Measurements from ENCODE around the gene D2HGDH.
"Not testable (repeated sequence)": the region's sequence is repeated elsewhere in the genome, so short reads cannot be mapped to it uniquely, and the experiment has no call there.

D2HGDH gene

DNA sequence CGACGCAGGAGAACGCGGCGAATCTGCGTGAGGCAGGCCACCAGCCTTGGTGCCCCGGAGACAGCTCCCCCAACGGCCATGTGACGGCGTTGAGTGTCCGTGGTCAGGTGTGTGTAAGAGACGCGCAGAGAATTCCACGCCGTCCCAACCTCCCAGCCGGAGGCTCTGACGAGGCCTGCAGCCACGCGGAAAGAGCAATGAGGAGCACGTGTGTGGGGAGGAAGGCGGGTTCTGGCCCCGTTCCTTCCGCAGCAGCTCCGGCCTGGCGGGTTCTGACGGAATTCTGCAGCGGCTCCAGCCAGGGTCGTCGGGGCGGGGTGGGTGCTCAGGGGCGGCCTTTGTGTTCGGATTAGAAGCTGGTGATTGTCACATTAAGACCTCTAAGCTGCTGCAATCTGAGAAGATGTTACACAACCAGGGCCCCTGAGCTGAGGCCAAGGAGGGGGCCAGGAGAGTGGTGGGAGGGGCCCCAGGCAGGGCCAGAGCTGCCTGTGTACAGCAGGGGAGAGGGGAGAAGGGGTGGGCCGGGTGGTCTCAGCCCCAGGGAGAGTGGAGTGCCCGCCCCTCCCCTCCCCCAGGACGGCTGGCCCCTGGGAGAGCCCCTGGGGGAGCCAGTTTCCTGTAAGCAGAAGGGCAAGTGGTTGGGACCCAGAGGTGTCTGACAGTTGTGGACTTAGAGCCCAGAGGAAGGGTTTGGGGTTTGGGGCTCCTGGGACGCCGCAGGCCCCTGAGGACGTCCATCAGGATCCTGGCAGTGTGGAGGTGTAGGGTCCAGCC lies 37.0 kb downstream of the D2HGDH start:
- DNase-seq, result no peak

DNA sequence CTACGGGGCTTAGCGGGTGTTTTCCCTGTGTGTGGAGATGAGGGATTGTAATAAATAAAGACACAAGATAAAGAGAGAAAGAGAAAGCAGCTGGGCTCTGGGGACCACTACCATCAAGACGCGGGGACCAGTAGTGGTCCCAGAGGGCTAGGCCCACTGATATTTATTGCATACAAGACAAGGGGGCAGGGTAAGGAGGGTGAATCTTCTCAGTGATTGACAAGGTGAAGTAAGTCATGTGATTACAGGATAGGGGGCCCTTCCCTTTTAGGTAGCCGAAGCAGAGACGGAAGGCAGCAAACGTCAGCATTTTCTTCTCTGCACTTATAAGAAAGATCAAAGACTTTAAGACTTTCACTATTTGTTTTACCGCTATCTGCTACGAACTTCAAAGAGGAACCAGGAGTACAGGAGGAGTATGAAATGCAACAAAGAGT lies 37.7 kb downstream of the D2HGDH start:
- no peak for DNase-seq

DNA sequence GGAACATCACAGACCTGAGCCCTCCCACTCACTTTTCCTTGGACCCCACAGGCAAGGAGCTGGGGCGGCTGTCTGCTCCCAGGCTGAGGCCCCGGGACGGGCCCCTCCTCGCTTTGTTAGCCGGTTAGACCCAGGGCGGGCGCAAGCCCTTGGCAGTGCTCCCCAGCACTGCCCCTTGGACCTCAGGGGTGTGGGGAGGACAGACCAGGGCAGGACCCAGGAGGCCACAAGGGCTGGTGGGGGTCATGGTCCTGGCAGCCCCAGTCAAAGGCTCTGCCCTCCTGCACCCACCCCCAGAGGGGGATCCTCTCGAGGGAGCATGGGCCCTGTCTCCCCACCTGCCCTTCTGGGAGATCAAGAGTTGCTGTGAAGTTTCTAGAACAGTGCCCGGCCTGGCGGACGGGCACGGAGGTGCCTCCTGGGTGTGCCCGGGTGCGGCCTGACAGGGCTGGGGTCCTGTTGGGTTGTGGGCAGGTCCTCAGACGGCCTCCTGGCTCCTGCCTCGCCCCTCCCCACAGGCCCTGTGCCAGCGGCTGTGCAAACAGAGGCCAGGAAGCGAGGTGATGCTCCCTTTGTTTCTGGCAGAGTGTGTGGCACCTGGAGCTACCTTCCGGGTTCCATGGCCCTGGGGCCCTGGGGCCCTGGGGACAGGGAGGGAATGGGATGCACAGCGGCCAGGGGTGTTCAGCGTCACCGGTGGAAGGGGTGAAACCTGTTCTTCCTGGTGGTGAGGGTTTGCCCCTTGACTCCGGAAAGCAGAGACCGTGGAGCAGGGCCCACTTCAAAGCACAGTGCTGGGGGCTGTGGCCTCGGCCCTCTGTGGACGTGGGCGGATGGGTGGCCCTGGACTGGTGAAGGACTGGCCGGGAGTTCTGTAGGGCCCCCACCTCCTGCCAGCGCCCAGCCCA lies 39.3 kb downstream of the D2HGDH start:
- no peak for DNase-seq

DNA sequence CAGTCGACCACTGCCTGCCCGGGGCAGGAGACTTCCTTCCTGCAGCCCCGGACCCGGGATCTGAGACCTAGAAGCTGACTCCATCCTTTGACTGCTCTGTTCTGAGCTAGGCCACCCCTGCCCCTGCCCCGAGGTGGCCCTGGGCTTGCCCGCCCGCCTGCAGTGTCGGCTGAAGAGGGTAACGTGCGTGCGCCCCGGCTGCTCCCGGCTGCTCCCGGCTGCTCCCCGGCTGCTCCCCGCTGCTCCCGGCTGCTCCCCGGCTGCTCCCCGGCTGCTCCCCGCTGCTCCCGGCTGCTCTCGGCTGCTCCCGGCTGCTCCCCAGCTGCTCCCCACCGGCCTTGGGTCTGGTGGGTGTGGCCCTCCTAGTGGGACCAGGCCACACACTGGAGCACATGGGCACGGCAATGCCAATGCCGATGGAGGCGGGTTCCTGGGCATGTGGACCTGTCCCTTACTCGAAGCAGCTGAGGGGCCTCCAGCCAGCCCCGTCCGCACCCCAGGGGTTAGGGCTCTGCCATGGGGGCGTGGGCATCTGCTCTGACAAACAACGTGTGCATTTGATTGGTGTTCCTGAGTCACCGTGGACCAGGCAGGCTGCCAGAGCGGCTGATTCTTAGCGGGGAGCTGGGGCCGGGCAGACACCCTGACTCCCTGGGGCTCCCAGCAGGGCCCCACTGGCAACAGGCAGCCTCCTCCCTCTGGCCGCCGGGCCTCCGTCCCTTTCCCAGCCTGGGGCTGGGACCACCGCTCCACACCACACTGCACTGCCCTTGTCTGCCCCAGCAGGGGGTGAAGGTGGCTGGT lies 40.2 kb downstream of the D2HGDH start:
- DNase-seq, result no peak

DNA sequence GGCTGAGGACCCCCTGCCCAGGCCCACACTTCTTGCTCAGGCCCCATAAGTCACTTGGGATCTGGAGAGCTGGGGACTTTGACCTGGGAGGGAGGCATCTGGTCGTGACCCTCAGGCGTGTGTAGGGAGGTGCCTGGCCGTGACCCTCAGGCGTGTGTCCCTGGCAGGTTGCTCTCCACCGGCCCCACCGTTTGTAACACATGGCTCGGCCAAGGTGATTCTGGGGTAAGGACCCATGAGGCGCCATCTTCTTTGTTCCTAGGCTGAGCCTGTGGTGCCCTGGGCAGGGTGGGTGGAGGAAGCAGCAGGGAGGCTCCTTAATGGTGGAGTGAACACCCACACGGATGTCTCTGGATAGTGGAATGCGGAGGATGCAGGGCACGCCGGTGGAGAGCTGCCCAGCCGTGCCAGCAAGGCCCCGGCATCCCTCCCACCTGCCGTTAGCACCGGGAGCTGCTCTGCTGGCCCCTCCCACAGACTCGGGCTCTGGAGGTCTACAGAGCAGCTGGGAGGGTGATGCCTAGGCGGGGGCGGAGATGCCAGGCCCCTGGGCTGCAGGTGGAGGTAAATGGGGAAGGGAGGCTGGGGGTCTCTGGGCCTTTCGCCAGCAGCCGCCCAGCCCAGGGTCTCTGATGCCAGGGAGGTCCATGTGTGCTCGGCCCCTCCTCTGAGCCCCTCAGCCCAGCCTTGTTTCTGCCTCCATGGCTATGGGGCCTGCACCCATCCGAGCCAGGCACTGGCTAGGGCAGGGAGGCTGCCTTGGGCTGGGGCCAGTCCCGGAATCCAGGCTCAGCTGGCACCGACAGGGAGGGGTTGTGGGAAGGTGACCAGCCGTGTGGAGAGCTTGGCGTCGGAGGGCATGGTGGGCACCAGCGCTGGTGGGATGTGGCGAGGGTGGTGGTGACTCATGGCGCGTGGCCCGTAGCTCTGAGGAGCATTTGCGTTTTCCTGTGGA lies 41.1 kb downstream of the D2HGDH start:
- DNase-seq, result no peak

DNA sequence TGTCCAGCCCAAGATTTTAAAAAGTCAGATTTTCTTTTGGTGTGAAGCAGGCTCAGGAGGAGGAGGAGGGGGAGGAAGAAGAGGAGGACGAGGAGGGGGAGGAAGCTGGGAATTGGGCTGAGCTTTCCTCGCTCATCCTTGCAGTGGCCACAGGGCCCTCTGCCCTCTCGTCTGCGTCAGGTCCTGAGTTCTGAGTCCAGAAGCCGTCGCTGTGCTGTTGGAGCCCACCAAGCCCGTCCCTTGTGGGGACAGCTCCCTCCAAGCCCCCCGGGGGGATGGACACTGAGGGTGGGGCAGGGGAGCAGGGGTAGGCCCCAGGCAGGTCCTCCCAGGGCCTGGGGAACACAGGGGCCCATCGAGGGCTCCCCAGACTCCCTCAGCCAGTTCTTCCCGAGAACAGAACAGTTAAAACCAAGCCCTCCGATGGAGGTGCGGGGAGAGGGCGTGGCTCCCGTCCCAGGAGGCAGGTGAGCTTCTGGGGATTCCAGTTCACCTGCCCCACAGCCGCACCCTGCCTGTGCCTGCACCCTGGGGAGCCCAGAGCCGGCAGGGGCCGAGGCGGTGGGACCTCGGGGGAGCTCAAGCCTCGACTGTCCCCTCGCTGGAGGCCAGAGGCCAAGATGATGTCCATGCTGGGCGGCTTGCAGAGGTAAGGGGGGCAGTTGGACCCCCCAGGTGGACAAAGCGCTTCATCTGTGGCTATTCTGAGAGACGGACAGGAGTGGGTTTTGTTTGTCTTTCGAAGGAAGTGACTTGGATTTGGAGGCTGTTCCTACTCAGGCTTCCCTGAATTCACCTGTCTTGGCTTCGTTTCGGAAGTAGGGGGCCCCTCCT lies 42.1 kb downstream of the D2HGDH start, which contains the start of gene GAL3ST2:
Gene GAL3ST2 (plus strand): TSS at position 487 of the 834 bp plus-strand sequence. CDS start 134 bp downstream, at position 621.
- DNase-seq, result no peak

DNA sequence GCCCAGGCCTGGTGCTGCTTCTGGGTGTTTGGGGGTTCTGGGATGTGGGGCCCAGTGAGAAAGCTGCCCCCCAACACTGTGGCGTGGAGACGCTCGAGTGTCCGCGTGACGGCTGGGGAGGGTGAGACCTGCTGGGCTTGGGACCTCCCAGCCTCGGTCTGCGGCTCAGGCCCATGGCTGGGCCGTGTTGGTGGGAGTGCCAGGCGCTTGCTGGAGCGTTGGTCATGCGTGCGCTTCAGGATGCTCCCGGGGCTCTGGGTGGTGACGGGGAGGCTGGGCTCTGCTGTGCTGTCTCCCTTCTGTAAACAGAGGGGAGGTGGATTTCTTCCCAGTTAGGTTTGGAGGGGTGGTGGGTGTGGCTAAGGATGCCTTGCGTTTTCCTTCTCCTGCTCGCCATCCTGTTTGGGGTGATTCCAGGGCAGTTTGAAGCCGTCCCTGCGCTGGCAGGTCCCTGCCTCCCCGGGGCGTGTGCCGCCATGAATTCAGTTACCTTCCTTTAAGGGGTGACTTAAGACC lies 42.8 kb downstream of the D2HGDH start:
- no peak for DNase-seq

DNA sequence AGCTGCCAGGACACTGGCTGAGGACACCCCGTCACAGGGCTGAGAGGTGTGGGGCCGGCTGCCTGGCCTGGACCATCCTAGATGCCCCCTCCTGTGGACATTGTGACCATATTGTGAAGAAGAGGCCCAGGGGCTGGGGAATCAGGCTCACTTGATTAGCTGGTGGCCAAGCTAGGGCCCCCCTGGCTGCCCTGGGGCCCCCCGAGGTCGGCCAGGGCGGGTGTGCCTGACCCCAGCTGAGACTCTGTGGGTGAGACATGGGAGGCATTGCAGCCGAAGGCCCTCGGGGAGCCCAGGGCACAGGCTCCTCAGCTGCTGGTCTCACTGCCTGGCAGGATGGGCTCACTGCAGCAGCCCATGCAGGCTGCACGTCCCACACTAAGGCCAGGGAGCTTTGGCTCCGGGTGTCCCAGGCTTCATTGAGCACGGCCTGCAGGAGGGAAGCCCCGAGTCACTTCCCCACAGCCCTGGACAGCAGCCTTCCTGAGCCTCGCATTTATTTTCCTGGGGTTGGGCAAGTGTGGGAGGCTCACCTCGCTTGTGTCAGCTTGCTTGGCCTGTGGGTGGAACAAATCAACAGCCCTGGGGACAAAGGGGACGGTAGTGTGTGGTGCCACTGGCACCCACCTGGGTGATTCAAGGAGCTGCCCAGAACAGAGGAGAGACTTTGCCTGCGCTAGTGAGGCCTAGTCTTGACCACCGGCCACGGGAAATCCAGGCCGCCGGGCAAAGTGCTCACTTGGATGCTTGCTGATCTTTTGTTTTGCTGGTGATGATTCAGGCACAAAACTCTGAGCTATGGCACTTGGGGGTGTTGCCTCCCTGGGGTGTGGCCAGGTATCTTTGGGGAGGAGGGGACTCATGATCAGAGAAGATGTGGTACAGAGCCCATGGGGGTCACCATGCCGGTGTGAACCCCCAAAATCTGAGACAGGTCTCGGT lies 43.5 kb downstream of the D2HGDH start:
- no peak for DNase-seq

DNA sequence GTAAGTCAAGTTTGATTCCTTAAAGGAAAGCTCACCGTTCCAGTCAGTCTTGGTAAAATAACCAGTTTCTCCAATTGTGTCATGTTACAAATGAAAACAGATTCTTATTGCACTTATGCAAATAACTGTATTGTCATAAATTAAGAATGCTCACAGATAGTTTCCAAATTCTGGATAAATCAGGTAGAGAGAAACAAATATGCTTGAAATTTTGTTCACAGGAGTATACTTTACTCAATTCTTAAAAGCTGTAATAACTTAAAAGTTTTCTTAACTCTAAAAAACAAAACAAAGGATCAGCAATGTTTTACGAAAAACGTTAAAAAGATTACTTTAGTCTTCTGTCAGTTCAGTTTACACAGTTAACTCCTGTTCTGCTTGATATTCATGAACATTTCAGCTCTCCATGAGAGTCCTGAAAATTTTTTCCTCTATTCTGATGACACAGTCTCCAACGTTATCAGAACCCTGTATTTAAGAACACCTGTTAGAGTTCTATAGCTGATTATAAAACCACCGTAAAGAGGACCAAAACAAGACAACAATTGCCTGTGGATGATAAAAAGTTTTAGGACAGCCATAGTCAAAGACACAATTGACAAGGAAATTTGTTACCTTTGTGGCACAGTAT lies 46.6 kb downstream of the D2HGDH start:
- no peak for DNase-seq

DNA sequence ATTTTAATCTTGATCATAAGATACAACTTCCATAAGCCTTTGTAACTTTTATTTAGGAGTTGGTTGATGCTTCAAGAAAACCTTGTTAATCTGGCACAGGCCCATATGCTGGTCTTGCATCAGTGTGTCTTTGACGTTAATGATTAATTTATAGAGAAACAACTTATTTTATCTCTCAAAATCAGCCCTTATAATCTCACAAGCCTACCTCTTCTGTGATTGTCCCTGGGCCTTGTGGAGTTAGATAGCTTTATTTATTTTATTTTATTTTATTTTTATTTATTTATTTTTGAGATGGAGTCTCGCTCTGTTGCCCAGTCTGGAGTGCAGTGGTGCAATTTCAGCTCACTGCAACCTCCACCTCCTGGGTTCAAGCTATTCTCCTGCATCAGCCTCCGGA lies 47.6 kb downstream of the D2HGDH start:
- DNase-seq, result not testable (repeated sequence)

DNA sequence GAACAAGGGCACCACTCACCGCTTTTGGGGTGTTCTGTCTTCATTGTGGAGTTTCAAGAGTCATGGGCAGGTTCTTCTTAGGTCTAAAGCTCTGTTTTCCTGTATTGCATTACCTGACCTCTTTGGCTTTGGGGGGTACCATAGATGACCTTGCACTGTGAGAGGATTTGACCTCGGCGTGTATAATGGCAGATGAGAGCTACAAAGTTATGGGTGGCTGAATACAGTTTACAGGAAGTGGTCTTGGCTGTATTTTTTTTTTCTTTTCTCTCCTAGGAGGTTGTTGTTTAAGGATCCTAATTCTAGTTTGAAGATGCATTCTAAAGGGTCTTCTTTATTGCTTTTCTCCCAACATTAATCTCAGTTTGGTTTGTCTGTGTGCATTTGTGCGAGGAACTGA lies 53.7 kb downstream of the D2HGDH start:
- no peak for DNase-seq

DNA sequence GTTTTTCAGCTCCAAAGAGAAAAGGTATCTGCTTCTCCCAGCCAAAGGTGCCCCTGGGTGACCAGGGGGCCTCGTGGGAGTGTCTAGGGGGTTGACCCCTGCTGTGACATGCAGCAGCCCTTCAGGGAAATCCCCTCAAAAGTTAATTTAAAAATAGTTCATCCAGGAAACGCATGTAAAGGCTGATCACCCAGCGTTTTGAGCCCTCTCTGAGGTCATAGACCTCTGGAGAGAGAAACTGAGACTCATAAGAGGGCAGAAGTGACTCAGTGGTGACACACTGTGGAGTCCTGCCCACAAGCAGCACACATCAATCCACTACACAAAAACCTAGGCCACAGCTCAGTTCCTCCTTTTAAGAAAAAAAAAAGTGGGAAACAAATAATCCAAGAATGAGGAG lies 54.1 kb downstream of the D2HGDH start:
- DNase-seq, result no peak

DNA sequence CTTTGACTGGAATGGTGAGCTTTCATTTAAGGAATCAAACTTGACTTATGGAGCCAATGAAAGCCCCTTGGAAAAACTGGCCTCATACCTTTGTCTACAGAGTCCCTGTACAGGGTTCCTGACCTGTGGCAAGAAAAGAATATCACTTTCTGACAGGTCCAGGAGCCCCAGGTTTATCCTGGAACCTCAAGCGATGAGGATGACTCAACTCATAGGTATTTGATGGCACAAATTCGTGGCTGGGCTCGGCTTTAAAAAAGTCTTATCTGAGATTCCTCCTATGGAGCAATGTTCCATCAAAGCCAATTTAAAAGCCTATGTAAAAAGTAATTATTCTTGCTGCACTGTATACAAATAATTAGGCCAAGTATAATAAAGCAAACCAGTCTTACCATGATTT lies 57.0 kb downstream of the D2HGDH start:
- not testable (repeated sequence) for DNase-seq

DNA sequence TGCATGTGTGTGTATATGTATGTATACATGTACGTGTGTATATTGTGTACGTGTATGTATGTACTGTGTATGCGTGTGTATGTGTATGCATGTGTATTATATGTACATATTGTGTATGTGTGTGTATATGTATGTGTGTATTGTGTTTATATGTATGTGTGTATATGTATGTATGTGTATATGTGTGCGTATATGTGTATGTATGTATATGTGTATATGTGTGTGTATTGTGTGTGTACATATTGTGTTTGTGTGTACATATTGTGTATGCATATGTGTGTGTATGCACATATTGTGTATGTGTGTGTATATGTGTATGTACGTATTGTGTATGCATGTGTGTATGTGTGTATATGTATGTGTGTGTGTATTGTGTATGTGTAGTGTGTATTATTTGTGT lies 59.0 kb downstream of the D2HGDH start:
- no peak for DNase-seq

DNA sequence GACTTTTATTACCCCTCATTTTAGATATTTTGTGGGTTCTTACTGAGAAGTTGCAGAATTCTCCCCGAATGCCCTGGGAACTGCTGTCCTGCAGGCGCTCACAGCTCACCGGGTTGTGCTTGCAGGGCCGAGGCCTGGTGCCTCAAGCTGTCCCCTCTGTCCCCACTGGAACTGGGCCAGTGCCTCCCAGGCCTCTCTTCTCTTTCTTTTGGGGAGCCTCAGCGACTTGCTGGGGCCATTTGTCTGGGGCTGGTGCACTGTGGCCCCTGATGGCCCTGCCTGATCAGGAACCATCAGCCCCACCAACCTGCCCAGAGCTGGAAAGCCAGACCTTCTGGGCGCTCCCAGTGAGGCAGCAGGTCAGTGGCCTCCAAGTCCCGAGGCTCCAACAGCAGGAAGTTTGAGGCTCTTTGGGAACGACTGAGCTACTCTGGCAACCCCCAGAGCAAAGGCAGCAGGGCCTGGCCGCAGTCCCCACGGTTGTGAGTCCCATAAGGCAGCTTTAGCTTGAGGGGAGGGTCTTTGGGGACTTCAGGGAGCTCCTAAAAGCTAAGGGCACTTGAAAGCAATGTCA lies 59.9 kb downstream of the D2HGDH start:
- no peak for DNase-seq

DNA sequence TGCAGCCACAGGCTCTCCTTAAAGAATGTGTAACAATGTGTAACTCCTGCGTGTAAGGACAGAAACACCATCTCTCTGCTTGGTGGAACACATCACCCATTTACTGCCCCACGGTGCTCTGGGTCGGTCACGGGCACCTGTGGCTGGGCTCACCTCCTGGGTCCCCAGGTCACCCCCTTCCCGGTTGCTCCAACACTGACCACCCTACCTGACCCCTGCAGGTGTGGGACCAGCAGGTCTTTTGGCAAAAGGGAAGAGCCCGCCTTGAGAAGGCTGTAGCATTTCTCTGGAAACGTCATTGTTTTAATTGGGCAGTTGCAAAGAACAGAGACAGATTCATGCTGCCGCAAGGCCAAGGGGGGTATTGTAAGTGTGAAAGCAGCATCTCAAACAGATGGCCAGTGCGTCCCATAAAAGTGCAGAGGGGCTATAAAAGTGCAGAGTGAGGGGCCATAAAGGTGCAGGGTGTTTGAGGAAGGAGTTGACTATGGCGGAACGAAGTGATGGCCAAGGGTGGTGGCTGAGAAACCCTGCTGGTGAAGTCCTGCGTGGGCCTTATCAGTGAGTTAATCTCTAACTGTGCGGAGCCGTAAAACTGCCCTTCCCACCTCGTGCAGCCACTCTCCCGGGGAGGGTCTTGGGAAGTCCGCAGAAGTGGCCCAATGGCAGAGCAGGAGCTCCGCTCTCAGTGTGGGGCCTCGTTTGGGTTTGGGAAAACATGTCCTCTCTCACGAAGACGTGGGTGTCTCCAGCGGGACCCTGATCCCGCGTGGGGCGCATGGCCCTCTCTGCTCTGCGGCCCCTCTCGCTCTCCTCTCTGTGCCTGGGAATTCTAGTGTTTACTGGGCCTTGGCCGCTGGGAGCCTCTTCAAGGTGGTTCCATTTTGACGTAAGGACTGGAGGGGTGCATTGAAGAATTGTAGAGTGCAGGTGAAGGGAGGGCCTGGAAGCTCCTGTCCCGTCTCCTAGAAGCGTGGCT lies 60.9 kb downstream of the D2HGDH start:
- DNase-seq, result no peak

DNA sequence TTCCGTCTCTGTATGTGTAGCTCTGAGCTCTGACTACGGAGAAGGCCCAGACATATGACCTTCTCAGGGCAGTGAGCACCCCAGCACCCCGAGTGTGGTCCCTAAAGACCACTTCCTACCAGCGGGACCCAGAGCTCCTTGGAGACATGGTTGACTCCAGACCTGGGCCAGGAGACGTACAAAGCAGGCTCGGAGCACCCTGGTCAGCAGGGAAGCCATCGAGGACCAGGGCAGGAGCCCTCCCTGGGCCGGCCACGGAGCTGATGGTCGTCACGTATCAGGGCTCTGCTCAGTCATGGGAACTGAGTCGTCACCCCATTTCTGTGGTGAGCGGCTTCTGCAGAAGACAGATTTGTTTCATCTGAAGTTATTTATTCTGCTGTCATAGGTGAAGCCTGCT lies 61.8 kb downstream of the D2HGDH start:
- no peak for DNase-seq
